ENCODE data around the gene ABCA12.
A peak's percentile ranks its signal among the peaks of the same experiment; 100 is the strongest.

ABCA12 gene

GRCh38 chr2:215032153-215032552 is 106.3 kb downstream of the ABCA12 start:
- DNase-seq (ENCODE audit: low read depth) = no peak

- peak; percentile 5 for DNase-seq (ENCODE audit: low read depth)
These were observed 107.1 kb downstream of the ABCA12 start for GRCh38 chr2:215031321-215031720.

- DNase-seq (ENCODE audit: low read depth) = no peak
These were observed 108.5 kb downstream of the ABCA12 start for GRCh38 chr2:215029936-215030335.

- peak; percentile 30 for DNase-seq (ENCODE audit: low read depth)
These were observed 110.2 kb downstream of the ABCA12 start for GRCh38 chr2:215028231-215028630.

- no peak for DNase-seq (ENCODE audit: low read depth)
These were observed 110.6 kb downstream of the ABCA12 start for GRCh38 chr2:215027779-215028178.

DNA sequence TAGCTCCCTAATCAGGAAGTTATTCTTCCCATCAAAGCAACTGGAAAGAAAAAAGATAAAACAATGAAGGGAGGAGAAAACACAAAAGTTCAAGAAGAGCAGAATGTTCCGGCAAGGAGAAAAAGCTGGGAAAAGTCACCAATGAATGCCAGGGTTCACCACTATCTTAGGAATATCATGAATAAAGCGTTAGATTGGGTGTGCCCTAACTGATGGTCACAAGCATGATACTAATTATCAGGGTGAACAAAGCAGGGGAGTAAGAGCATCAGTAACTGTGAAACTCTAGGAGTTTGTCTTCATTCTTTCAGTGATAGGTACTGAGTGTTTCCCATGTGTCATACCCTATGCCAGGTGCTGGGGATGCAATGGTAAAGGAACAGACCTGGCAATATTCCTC is 115.5 kb downstream of the ABCA12 start:
- no peak for DNase-seq (ENCODE audit: low read depth)

DNA sequence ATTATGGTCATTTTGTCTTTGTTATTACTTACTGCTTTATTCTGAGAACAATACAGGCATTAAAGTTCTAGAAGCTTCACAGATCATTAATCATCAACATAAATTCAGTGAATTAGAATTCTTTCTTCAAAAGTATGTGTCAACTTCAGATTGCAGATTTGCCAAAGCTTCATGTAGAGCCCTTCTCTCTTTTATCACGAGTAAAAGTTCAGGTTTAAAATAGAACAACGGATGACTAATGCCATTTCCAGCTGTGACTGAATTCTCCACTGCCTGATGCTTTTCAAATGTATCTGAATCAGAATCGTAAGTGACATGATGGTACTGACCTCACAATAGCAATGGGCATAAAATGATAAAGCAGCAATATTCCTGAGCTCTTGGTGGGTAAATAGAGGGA is 116.0 kb downstream of the ABCA12 start:
- DNase-seq (ENCODE audit: low read depth) = no peak

- DNase-seq (ENCODE audit: low read depth) = no peak
These were observed 118.1 kb downstream of the ABCA12 start for GRCh38 chr2:215020283-215020682.

GRCh38 chr2:215019521-215020145 is 118.8 kb downstream of the ABCA12 start:
- DNase-seq (ENCODE audit: low read depth) = no peak

DNA sequence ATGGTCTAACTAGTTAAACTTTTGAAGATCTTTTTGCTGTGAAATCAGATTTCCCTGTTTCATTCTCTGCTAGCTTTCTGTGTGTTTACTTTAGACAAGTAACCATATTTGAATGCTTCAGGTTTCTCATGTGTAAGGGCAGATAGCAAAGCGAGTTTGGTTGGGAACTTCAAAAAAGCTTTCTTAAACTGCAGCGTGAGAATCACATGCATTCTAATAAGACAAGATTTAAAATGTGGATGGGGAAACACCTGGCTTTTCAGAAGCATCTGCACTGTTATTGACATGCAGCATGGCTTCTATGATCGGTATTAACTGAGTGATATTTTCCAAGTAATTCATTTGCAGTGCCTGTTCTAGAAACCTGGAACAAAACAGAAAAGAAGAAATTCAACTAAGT is 119.3 kb downstream of the ABCA12 start:
- no peak for DNase-seq (ENCODE audit: low read depth)

DNA sequence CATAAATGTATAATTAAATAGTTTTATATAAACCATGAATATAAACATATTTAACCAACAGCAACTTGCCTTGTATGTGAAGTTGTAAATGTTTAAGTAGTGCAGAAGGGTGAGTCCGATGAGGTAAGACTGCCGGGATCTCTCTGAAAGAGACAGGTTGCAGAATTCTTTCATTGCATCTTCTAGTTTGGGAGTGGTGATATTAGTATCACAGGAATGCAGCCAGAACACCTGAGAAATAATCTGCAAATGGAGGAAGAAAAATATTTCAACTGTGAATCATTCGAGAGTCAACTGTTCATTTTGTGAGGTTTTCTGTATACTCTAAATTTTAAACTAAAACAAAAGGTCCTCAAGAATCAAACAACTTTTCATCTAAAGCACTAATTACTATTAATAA is 123.0 kb downstream of the ABCA12 start:
- DNase-seq (ENCODE audit: low read depth) = no peak

GRCh38 chr2:215010390-215010789 is 128.0 kb downstream of the ABCA12 start:
- no peak for DNase-seq (ENCODE audit: low read depth)

GRCh38 chr2:215003001-215003400 is 135.4 kb downstream of the ABCA12 start:
- DNase-seq (ENCODE audit: low read depth) = peak; percentile 24

DNA sequence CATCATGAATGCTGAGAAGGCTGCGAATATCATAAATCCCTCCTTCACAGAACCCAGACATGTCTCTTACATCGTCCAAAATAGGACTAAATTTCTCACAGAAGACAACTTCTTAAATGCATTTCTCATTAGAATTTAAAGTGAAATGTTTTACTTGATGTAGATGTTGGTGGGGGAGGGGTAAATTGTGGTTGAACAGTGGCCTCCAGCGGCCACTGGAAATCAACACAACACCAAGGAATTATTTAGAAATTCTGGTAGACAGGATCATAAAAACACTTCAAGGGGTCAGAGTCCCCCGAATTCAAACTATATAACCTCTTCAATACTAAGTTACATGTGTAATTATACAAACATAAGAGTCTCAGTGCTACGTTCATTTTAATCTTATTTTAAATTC is 135.9 kb downstream of the ABCA12 start:
- DNase-seq (ENCODE audit: low read depth) = peak; percentile 46

- DNase-seq (ENCODE audit: low read depth) = no peak
These were observed 137.7 kb downstream of the ABCA12 start for GRCh38 chr2:215000721-215001120.

- no peak for DNase-seq (ENCODE audit: low read depth)
These were observed 142.3 kb downstream of the ABCA12 start for GRCh38 chr2:214995926-214996670.

GRCh38 chr2:214995409-214995808 is 143.0 kb downstream of the ABCA12 start:
- no peak for DNase-seq (ENCODE audit: low read depth)

DNA sequence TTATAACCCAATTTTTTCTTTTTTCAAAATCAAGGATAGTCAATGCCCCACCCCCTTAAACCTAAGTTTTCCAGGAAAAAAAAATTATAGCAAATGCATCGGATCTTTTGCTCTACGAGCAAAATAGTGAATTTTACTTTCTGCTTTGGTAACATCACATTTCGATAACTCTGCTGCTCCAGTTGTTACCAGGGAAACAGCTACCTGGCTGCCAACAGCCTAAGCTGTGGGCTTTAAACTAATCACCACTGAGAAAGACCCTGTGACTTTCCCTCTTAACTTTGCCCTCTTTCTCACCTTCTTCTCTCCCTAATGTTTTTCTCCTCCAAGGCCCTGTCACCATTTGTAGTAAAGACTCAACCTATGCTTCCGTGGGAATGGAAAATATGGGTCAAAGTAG is 145.5 kb downstream of the ABCA12 start:
- no peak for DNase-seq (ENCODE audit: low read depth)

DNA sequence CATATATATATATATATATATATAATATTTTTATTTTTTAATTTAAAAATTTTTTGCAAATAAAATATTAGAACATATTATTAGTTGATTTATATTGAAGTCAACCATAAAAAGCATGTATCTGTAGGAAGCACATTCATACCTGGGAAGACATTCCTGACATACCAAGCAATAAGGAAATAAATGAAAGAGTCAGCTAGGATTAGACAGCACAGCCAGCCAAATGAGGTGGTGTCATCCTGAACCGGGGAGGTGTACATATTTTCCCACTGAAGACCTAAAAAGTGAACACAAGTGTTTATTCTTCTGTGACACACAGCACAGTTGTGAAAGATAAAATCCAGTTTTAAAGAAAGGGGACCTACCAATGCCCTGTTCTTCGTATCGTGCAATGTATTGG is 149.2 kb downstream of the ABCA12 start:
- DNase-seq (ENCODE audit: low read depth) = no peak

- DNase-seq (ENCODE audit: low read depth) = peak; percentile 44
These were observed 151.2 kb downstream of the ABCA12 start for GRCh38 chr2:214987261-214987660.

DNA sequence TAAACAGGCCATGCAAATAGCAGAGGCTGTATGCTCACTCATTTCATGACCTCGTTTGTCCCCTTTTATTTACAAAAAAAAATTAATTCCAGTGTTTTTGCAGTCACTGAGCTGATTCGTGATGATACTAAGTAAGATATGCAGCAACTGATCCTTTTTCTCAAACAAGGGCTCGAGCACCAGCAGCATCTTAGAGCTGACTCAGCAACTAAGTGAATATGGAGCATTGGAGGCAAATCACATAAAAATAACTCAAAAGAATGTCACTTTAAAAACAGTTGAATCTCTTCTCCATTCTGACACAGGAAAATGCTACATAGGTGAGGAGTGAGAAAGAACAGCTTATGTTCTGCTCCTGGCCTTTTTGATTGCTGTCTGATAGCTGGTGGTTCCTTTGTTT is 152.8 kb downstream of the ABCA12 start:
- no peak for DNase-seq (ENCODE audit: low read depth)

DNA sequence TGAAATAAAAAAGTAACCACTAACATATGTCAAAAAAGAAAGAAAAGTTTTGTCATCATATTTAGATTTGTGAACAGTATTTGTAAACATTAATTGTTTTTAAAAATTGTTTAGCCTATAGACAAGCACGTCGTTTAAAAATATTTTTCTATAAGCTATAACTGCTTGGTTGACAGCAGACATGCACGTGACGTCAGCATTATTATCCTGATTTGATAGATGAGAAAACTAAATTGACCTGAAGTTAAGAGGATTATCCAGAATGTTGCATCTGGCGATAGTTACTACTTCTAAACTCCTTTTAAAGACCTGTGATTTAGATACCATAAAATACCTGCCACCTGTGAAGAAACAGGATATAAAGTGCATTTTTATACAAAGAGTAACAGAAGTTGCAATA is 172.0 kb downstream of the ABCA12 start:
- no peak for DNase-seq (ENCODE audit: low read depth)

- DNase-seq (ENCODE audit: low read depth) = no peak
These were observed 177.7 kb downstream of the ABCA12 start for GRCh38 chr2:214960677-214961076.

DNA sequence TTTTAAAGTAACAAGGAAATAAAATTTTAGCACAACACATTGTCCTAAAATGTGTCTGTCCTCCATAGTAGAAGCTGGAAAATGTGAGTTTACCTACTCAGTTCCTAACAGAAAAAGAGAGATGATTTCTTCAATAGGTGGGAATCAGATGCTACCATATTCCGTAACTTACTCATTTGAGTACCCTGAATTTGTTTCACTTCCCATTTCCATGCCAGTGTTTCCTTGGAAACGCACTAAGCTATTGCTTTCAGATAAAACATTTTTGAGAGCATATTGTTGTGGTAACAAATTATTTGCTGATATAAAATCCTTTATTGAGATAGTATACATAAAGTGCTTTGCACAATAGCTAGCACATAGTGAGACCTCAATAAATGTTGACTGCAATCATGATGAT is 191.5 kb downstream of the ABCA12 start:
- no peak for DNase-seq (ENCODE audit: low read depth)

Measured in fibroblast of gingiva (primary cell).